Esophagus squamous epithelium (tissue), 4 donors: Measurements from ENCODE around the gene CCSER1.

Source experiments
- CTCF ChIP-seq, 6 experiments: fragments of 450-650 bp in 4 of 6; fragments of 200-600 bp in 2 of 6; sonication (generic) in 2 of 6; IDR thresholded peaks; one replicate each; pipeline ENCODE4 v1.5.1; 2016 to 2019; ENCODE audit warnings: antibody characterized with exemption in 6 of 6, mild to moderate bottlenecking in 4 of 6, moderate library complexity in 4 of 6
- POLR2A ChIP-seq, 4 donors: fragments of 450-650 bp; IDR thresholded peaks; one replicate each; pipeline ENCODE4 v1.6.1; 2017; ENCODE audit warnings: antibody characterized with exemption in 4 of 4, mild to moderate bottlenecking in 4 of 4, moderate library complexity in 3 of 4

- TF ChIP-seq CTCF (IDR thresholded peaks at IDR 0.05): no peak
- TF ChIP-seq POLR2A (IDR thresholded peaks at IDR 0.05): no peak
Observed at GRCh38 chr4:90349636-90350035, 222.4 kb downstream of the CCSER1 start.
